Activated naive CD4-positive, alpha-beta T cell treated with anti-CD3 and anti-CD28 coated beads, Interleukin-2, amount 50 U/mL, for 72 hours (primary cell): ENCODE measurements around the gene DIS3L2. TPM values are rescaled to one million over a fixed set of nuclear protein-coding genes. Genes with fewer than 3 reads are reported as not detected.
"Not testable (repeated sequence)": the region's sequence is repeated elsewhere in the genome, so short reads cannot be mapped to it uniquely, and the experiment has no call there.

Source experiments
- ATAC-seq, 2 donors: fragments of 150-1000 bp; cut with Tn5 transposase; 2 replicates each; pipeline ENCODE4 v1.10.0; 2021; ENCODE audit warnings: mild to moderate bottlenecking in 2 of 2, moderate library complexity in 2 of 2
- DNase-seq, 2 donors: peaks; one replicate each; pipeline ENCODE4 v3.0.0; 2021 to 2022; ENCODE audit warnings: low spot score in 2 of 2
- H3K27ac Mint-ChIP-seq, 2 donors: one replicate each; pipeline ENCODE4 v1.8.0; 2022; ENCODE audit warnings: mild to moderate bottlenecking in 2 of 2, mixed read lengths in 2 of 2
- H3K36me3 Mint-ChIP-seq, 2 donors: one replicate each; pipeline ENCODE4 v1.8.0; 2022; ENCODE audit warnings: mixed read lengths in 2 of 2
- H3K9me3 Mint-ChIP-seq, 2 donors: one replicate each; pipeline ENCODE4 v1.8.0; 2022; ENCODE audit warnings: mixed read lengths in 2 of 2
- total RNA-seq, 2 donors: library from RNA; stranded (reverse); gene quantifications; one replicate each; pipeline ENCODE4 v1.2.3, GENCODE V29; 2022

The DIS3L2 gene
- total RNA-seq, 2 donors from 2014 or later = 19.9 to 44.0 TPM

DNA sequence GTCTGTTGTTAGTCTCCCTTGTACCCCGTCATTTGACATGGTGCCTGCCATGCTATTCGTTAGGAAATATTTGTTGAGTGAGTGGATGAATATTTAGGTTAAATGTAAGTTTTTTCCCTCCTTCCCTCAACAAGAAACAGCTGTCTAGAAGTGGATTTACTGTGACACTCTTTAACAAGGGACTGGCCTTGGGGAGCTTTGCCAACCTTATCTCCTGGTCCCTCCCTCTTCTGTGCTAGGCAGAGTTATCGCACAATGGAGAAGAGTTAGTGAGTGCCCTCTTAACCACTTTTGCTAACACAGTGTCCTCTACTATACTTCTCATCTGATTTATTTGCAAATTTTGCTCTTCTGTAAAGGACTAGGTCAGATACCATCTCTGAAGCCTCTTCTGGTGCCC, 61.2 kb downstream of the DIS3L2 start:
- ATAC-seq = no peak
- no peak for DNase-seq
- no peaks in the 10 kb centered on the region for H3K9me3 Mint-ChIP-seq
- H3K27ac Mint-ChIP-seq = no peak overlapping the region
- H3K36me3 Mint-ChIP-seq = peaks cover 5 to 17% of the 10 kb centered on the region in 2 donors

DNA sequence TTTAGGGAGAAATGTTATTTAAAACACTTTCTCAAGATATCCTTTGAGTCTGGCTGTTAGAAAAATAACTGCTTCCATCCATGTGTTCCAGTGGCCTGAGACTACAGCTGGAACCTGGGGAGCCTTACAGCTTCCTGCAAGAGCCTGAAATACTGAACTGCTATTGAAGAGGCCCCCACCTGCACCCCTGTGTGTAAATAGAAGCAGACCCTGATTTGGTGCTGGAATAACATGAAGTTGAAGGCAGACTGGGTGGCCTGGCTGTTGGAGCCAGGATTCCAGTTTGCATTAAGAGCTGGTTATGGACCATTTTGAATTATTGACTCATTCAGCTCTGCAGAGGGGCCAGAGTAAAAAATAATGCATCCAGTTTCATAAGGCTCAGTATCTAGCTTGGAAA, 61.9 kb downstream of the DIS3L2 start:
- ATAC-seq (no peak), DNase-seq (no peak)
- Mint-ChIP-seq H3K27ac (no peak overlapping the region), H3K36me3 (peaks cover 5 to 23% of the 10 kb centered on the region in 2 donors), H3K9me3 (no peaks in the 10 kb centered on the region)

GRCh38 chr2:232024457-232024856, 62.9 kb downstream of the DIS3L2 start:
- H3K36me3 Mint-ChIP-seq = peaks cover 13 to 34% of the 10 kb centered on the region in 2 donors

DNA sequence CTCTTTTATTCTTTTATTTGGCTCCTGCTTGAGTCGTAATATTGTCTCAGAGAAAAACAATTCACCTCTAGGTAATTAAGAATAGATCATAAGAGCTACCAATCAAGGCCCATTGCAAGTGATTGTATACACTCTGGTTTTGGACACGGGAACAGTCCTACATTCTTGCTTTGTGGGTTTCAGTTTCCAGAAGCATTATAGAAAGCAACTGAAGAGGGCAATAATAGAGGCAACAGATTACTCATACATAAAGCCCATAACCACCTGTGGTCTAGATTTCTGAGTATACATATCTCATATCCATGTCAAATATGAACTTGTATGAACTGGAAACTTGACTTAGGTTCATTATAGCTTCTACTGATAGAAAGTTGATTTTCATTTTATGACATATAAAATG, 65.4 kb downstream of the DIS3L2 start:
- DNase-seq = peak in 1 of 2 donors; percentile 8
- H3K36me3 Mint-ChIP-seq = peaks cover 33 to 58% of the 10 kb centered on the region in 2 donors
- H3K9me3 Mint-ChIP-seq = no peaks in the 10 kb centered on the region
- peak overlapping the region; percentile 19 to 44 for H3K27ac Mint-ChIP-seq
- peak; percentile 96 to 97 for ATAC-seq

More at GRCh38 chr2:232024457-232024856, 62.9 kb downstream of the DIS3L2 start:
- no peaks in the 10 kb centered on the region for H3K9me3 Mint-ChIP-seq
- DNase-seq (no peak), ATAC-seq (no peak)
- no peak overlapping the region for H3K27ac Mint-ChIP-seq

DNA sequence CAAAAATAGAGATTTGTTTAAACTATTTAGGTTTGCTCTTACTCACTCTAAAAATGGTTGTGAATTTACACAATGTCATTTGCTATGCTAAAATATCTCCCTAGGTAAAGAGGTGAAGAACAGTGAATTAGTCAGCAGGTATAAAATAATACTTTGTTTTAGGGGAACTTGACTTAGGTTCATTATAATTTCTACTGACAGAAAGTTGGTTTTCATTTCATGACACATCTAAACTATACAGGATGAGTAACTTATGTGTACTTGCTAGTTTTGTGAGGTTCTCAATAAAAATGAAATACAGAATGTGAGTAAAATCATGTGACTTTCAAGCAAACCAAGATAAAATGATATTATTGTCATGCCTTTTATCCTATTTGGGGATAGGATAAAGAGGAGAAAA, 66.0 kb downstream of the DIS3L2 start:
- H3K36me3 Mint-ChIP-seq = peaks cover 39 to 65% of the 10 kb centered on the region in 2 donors
- ATAC-seq (peak; percentile 54 to 68), DNase-seq (no peak)
- no peaks in the 10 kb centered on the region for H3K9me3 Mint-ChIP-seq
- peak overlapping the region; percentile 44 to 85 for H3K27ac Mint-ChIP-seq

DNA sequence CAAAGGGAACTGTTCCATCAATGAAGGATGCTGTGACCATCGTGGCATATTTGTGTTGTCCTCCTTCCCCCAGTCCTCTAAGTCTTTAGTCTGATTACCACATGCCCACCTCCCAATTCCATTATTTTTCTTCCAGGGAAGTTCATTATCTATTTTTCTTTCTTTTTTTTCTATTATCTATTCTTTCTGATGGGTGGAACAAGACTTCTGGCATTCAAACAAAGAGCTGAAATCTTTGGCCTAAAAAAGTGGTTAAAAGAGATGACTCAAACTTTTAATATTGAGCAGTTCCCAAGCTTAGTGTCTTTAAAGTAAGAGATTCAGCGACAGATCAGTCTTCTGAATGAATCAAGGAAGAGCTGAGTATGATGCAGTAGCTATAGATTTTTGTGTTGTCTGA, 66.6 kb downstream of the DIS3L2 start:
- H3K36me3 Mint-ChIP-seq = peaks cover 44 to 70% of the 10 kb centered on the region in 2 donors
- ATAC-seq = no peak

GRCh38 chr2:232028631-232029030, 67.1 kb downstream of the DIS3L2 start:
- peaks cover 50 to 76% of the 10 kb centered on the region in 2 donors for H3K36me3 Mint-ChIP-seq
- DNase-seq (no peak), ATAC-seq (no peak)
- H3K27ac Mint-ChIP-seq = peak overlapping the region in 1 of 2 donors; percentile 61
- peaks cover 0 to under 1% of the 10 kb centered on the region in 2 donors for H3K9me3 Mint-ChIP-seq

More for the DNA sequence above, 66.6 kb downstream of the DIS3L2 start:
- Mint-ChIP-seq H3K9me3 (no peaks in the 10 kb centered on the region), H3K27ac (peak overlapping the region; percentile 44 to 85)
- DNase-seq = no peak

GRCh38 chr2:232029346-232029745, 67.8 kb downstream of the DIS3L2 start:
- no peak for ATAC-seq
- DNase-seq = no peak
- Mint-ChIP-seq H3K27ac (no peak overlapping the region), H3K36me3 (peaks cover 57 to 81% of the 10 kb centered on the region in 2 donors), H3K9me3 (peaks cover 6 to 8% of the 10 kb centered on the region in 2 donors)

- H3K9me3 Mint-ChIP-seq = peaks cover 15 to 16% of the 10 kb centered on the region in 2 donors
- ATAC-seq (no peak), DNase-seq (no peak)
- peaks cover 61 to 85% of the 10 kb centered on the region in 2 donors for H3K36me3 Mint-ChIP-seq
- no peak overlapping the region for H3K27ac Mint-ChIP-seq
Measured at GRCh38 chr2:232030229-232030628, 68.7 kb downstream of the DIS3L2 start.

DNA sequence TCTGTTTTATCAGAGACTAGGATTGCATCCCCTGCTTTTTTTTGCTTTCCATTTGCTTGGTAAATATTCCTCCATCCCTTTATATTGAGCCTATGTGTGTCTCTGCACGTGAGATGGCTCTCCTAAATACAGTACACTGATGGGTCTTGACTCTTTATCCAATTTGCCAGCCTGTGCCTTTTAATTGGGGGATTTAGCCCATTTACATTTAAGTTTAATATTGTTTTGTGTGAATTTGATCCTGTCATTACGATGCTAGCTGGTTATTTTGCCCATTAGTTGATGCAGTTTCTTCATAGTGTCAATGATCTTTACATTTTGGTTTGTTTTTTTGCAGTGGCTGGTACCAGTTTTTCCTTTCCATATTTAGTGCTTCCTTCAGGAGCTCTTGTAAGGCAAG, 73.8 kb downstream of the DIS3L2 start:
- Mint-ChIP-seq H3K36me3 (peaks cover 63 to 78% of the 10 kb centered on the region in 2 donors), H3K9me3 (peaks cover 24 to 30% of the 10 kb centered on the region in 2 donors)
- ATAC-seq, DNase-seq, H3K27ac Mint-ChIP-seq: not testable (repeated sequence)

DNA sequence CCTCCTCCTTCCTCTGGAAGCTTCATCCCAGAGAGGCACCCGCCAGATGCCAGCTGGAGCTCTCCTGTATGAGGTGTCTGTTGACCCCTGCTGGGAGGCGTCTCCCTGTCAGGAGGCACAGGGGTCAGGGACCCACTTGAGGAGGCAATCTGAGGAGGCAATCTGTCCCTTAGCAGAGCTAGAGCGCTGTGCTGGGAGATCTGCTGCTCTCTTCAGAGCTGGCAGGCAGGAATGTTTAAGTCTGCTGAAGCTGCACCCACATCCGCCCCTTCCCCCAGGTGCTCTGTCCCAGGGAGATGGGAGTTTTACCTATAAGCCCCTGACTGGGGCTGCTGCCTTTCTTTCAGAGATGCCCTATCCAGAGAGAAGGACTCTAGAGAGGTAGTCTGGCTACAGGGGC, 75.4 kb downstream of the DIS3L2 start:
- H3K36me3 Mint-ChIP-seq = peaks cover 50 to 67% of the 10 kb centered on the region in 2 donors
- not testable (repeated sequence) for ATAC-seq, DNase-seq, H3K27ac Mint-ChIP-seq
- H3K9me3 Mint-ChIP-seq = peaks cover 24 to 30% of the 10 kb centered on the region in 2 donors

GRCh38 chr2:232038251-232038880, 76.9 kb downstream of the DIS3L2 start:
- Mint-ChIP-seq H3K9me3 (peaks cover 24 to 30% of the 10 kb centered on the region in 2 donors), H3K36me3 (peaks cover 35 to 57% of the 10 kb centered on the region in 2 donors), H3K27ac (no peak overlapping the region)
- ATAC-seq (no peak), DNase-seq (no peak)

DNA sequence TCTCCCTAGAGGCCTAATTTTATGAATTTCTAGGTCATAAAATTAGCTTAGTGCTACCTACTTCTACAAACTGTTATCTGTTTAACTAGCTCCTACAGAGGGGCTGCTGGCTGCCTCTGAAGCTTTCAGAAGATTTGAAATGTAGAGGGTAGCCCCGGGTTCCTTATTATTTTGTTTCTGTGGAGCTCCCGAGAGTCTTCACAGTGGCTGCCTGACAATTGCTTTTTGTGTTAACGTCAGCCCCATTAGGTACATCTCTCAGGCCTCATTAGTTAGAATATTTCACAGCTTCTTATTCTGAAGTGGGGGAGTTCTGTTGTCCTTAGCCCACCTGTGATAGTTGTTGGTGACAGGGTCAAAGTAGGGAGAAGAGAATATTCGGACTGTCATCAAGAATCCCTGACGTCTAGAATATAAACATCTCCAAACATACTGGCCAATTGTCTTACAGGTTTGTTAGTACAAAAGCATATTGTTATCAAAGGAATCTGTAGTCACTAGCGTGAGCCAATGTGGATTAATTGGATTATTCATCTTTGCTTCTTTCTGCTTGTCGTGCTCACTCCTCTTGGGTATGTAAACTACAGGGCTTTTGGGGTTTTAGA, 77.5 kb downstream of the DIS3L2 start:
- no peak for ATAC-seq
- Mint-ChIP-seq H3K27ac (no peak overlapping the region), H3K9me3 (peaks cover 22 to 26% of the 10 kb centered on the region in 2 donors), H3K36me3 (peaks cover 30 to 51% of the 10 kb centered on the region in 2 donors)
- no peak for DNase-seq

DNA sequence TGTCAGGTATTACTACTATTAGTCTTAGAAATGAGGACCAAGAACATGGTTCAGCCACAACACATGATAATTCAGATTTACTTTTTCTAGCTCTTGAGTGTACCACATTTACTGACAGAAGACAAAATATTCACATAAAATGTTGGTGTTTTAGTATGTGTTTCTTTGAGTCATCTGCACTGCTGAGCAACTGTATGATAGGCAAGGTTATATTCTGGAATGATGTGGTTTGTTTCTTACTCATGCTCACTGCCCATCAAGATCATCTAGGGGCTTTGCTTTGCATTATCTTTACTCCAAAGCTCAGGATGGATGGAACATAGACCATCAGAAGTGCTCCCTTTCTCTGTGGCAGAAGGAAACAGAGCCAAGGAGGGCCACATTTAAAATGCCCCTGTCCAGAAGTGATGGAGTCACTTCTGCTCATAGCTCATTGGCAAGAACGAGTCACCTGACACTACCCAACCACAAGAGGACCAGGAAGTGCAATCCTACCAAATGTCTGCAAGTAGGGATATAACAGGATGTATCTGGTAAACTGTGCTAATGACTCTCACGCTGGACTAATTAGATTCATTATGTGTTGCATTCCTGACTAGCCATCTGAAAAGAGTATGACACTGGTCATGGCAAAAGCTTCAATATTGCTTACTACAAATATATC, 81.5 kb downstream of the DIS3L2 start:
- peak in 1 of 2 donors; percentile 57 for ATAC-seq
- Mint-ChIP-seq H3K9me3 (peaks cover 3 to 4% of the 10 kb centered on the region in 2 donors), H3K27ac (no peak overlapping the region), H3K36me3 (peaks cover 13 to 26% of the 10 kb centered on the region in 2 donors)
- no peak for DNase-seq

DNA sequence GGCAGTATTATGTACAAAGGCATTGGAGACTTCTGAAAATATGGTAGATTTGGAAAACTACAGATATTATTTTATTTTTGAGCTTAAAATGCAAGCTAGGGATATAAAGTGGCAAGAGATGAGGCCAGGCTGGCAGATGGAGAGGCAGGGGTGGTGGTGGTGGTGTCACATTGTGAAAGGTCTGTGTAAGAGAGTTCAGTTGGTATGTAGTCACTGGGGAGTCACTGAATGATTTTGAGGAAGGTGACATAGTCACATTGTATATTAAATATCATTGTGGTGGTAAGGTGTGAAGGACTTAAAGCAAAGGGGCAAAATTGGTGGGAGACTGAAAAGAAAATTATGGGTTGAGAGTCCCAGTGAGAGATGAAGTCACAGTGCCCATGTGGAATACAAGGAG, 82.5 kb downstream of the DIS3L2 start:
- ATAC-seq (peak in 1 of 2 donors; percentile 26), DNase-seq (no peak)
- H3K27ac Mint-ChIP-seq = peak overlapping the region in 1 of 2 donors; percentile 37
- peaks cover 13 to 20% of the 10 kb centered on the region in 2 donors for H3K36me3 Mint-ChIP-seq
- peaks cover 0 to 4% of the 10 kb centered on the region in 2 donors for H3K9me3 Mint-ChIP-seq

- DNase-seq (no peak), ATAC-seq (no peak)
- H3K9me3 Mint-ChIP-seq = peaks cover 0 to under 1% of the 10 kb centered on the region in 2 donors
- peaks cover 8 to 9% of the 10 kb centered on the region in 2 donors for H3K36me3 Mint-ChIP-seq
- H3K27ac Mint-ChIP-seq = no peak overlapping the region
Measured at GRCh38 chr2:232049350-232049749, 87.8 kb downstream of the DIS3L2 start.

DNA sequence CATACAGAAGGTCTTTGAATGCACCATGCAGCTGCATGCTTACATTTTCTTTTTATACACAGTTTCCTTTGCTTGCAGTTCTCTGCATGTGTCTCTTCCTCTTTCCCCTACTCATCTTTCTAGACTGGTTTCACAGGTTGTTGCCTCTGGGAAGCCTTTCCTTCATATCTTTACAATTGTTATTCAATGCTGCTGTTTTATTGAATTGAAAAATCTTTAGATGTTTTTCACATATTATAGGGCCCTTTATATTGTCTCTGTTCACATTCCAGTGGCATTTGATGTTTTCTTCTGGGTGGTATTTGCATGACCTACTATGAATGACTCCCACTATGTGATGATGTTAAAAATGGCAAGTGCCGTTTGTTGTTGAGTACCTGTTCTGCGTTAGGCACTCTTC, 91.1 kb downstream of the DIS3L2 start:
- DNase-seq (no peak), ATAC-seq (no peak)
- no peaks in the 10 kb centered on the region for H3K36me3 Mint-ChIP-seq
- H3K27ac Mint-ChIP-seq = no peak overlapping the region
- H3K9me3 Mint-ChIP-seq = no peaks in the 10 kb centered on the region
